HCEC 1CT (cell line): Measurements from ENCODE around the gene ANTXRL.
"Not testable (repeated sequence)": the region's sequence is repeated elsewhere in the genome, so short reads cannot be mapped to it uniquely, and the experiment has no call there.

Source experiments
- DNase-seq: peaks from one replicate; pipeline ENCODE4 v3.0.0-alpha.2; 2017

The ANTXRL gene

DNA sequence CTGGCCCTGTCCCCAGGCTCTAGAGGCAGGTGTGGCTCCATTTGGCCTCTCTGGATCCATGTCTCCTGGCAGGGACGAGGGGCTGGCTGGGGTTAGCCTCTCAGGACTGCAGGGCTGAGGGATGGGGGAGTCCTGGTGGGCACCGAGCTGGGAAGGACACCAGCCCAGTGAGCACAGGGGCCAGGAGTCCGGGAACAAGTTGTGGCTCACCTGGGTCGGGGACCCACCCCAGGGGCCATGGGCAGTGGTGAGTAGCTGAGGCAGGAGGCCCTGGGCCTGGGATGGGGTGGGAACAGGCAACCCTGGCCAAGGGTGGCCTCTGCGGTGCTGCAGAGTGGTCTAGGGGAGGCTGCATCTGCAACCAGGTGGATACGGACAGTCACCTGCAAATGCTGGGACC lies 24.1 kb downstream of the ANTXRL start:
- no peak for DNase-seq

DNA sequence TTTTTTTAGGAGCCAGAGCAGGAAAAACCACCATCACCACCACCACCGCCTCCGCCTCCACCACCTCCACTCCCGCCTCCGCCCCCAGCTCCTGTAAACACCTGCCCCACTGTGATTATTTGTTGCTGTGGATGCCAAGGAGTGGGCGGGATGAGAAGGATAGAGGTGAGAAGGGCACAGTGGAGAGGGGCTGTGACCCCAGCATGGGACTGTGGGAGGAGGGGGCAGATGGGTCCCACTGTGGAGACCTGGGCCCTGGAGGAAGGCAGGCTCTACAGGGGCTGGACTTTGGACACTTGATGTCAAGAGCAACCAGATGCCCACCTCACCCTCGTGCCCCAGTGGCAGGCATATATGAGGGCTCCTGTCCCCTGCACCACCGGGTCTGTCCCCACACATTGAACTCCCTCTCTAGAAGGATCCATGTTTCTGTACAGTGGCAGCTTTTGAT lies 24.7 kb downstream of the ANTXRL start:
- DNase-seq, result no peak

DNA sequence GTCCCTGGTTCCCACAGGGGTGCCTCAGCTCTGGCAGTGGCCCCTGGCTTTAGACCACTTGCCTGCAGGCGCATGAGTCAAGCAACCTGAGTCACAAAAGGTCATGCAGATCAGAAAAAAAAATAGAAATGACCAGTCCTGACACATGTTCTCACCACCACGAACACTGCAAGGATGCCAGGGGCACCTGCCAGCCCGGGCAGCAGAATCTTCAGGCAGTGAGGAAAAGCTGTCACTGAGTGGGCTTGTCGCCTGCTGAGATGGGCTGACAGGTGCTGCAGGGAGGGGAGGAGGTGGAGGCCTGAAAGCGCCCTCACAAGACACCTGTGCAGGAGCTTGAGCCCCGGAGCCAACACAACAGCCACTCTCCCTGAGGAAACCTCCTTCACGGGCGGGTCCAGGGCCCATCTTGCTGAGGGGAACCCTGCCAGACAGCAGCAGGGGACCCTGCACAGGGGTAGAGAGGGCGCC lies 25.2 kb downstream of the ANTXRL start:
- peak; percentile 5 for DNase-seq

DNA sequence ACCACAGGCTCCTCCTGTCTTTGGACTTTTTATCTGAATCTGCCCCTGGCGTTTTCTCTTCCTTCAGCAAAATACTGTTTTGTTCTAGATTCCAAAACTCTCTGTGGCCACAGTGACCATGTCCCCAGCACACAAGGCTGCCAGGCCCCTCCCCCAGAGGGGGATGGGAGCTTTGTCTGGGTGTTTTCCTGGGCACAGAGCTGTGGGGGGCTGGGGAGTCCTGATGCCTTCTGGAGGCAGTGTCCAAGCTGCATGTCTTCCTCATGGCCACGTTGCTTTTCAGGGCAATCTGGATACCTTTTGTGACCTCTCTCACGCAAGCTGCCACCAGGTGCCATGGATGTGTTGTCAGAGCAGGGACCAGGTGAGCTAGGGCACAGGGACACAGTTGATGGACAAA lies 26.2 kb downstream of the ANTXRL start:
- no peak for DNase-seq

DNA sequence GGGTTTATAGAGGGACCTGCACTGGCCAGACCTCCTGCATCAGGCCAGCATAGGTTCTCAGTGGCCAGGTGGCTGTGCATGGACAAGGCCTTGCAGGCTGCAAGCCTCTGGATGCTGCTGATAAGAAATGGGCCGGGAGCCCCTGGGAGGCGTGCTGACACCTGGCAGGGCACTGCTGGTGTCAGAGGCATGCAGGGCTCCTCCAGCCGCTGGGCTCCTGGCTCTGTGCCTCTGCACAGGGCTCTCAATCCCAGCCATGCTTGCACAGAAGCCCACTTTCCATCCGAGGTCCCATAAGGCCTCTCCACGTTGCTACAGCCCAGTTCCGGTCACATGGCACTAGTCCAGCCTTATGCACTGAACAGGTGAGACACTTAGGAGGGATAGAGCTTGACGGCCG lies 27.3 kb downstream of the ANTXRL start:
- DNase-seq, result no peak

DNA sequence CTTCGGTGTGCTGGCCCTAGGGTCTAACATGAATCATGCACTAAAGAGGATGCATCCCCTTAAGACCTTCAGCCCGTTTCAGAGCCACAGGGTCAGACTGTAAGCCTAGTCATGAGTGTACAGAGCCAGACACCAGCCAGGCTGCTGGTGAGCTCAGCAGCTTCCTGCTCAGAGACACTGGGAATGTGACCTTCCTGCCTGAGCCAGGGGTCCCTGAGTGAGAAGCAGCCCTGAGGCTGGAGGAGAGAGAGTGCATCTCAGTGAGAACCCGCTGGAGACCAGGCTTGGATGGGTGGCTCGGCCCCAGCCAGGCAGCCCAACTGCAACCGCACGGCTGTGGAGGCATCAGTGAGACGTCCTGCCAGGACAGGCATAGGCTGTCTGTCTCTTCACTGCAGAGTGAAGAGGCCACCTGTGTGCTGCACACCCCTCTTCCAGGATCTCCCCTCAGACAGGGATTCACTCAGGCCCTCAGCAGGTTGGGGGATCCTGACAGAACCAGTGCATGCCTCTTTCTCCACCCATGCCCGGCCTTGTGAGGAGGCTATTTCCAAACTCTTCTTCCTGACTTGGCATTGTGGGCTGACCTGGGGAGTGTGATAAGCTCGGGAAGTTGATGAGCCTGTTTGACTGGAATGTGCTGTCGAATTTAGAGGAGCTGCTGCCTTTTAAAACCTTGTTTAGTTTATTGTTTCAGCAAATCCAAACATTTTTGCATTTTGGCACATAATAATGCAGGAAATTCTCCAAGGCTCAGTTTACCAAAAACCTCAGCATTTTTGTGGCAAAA lies 28.5 kb downstream of the ANTXRL start:
- DNase-seq, result not testable (repeated sequence)

DNA sequence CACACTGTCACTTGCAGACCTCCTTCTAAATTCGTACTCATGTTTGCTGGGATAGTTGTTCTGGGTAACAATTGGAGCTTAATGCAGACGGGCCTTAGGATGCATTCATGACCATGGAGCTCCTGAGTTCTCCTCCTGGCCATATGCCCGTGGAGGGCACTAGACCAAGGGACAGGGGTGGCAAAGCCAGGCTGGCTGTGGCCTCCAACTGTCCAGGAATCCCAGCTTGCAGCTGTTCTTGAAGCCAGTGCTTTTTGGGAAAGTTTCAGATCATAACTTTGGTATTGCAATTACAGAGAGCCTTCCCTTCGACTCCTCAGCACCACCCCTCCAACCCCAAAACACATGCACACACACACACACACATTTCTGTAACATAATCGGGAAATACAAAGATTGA lies 30.6 kb downstream of the ANTXRL start:
- DNase-seq, result no peak

DNA sequence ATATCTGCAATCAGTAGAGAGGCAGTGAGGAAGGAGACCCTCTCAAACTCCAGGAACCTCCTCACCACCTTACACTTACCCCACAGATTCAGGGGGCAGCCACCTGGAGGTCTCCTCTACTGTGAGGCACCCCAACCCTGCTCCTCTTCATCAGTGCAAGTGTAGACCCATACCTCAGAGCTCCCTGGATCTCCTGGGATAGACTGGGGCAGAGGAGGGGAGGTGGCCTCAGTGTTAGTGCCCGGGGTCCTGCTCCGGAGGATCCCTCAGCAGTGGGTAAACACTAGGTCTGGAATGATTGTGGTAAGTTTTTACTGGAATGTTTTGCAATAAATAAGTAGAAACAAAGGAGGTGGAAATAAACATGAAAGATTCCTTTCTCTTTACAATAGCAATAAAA lies 31.1 kb downstream of the ANTXRL start:
- DNase-seq, result no peak

DNA sequence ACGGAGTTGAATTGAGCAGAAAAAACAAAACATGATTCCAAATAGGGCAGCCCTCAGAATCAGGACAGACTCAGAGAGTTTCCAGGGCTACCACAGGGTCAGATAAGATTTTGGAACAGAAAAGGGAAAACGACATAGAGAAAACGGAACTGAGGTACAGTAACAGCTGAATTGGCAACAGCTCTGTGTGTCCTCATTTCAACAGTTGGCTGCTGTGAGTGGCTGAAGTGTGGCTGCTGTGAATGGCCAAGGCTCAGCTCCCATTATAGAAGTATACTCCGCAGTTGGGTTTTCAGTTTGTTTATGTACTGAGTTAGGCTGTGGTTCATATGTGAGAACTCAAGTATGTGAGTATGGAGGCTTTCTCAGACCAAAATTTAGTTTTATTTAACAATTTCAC lies 32.0 kb downstream of the ANTXRL start:
- no peak for DNase-seq

DNA sequence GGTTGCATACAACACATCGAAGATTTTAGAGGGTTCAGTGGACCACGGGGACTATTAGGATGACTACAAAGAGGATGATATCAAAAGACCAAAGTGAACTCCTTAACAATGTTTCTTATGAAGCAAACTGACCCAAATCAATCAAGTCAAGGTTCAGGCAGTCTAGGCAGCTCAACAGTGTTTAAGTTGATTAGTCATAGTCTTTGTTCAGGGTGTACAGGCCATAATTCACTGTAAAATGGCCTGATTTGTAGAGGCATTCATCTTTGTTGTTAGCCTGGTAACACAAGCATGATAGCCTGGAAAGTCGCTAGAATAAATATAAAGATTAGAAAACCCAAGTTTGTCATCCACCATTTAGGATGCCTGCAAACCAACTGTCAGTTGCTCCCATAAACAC lies 32.6 kb downstream of the ANTXRL start:
- DNase-seq, result no peak

DNA sequence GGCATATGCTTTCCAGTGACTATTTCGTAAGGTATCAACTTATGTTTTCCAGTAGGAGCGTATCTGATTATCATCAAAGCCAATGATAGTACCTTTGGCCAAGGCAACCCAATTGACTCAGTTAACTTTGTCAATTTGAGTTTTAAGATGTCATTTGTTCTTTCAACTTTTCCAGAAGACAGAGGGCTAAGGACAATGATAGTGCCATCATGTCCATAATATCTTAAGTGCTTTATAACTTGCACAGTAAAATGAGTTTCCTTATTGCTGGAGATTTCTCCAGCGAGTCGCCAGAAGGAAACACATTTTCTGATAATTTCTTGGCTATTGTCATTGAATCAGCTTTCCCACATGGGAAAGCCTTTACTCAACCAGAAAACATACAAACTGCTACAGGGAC lies 35.0 kb downstream of the ANTXRL start:
- no peak for DNase-seq

DNA sequence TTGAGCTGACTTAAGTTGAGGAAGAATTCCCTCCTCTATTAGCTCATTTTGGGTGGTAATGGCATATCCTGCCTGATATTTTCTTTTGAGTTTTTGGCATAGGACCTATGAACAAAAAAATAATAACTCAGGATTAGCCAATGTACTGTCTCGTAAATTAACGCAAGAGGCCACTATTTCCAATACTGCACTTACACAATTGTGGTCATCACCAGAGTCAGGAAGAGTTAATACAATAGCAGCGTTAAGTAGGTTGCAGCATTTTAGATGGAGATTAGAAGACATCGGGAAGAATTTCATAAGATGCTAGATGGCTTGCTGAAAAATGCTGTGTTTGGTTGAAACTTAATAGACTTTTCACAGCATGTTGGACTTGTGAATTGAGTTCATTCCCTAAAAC lies 36.4 kb downstream of the ANTXRL start:
- DNase-seq, result no peak

DNA sequence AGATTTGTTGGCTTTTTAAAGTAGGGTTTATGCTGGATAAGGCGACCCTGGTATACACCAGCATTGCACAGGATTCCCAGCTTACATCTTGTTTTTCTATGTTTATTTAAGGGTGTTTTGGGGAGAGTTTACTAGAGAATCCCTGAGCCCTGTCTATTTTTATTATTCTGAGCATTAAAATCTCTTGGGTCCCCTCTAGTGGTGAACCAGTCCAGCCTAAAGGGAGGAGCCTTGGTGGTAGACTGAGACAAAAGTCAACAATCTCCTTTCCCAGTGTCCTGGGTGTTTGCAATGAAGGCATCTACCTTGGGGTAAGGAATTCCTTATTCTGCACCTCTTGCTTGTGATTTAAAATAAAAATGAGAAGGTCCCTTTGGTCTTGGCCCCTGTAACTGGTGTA lies 38.2 kb downstream of the ANTXRL start:
- no peak for DNase-seq

DNA sequence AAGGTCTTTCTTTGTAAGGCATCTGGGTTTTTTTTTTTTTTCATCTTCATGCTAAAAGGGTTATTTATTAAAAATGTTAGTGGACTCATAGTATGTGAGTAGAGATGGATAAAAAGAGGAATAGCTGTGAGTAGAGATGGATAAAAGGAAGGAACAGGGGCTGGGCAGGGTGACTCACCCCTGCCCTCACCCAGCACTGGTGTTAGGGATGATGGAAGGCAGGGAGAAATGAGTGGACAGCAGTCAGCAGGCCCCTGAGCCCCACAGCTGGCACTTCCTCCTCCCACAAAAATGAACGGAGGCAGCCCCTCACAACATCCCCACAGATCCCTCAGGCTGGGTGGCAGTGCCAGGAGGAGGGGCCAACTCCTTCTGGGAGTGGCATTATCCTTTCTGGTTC lies 39.3 kb downstream of the ANTXRL start:
- no peak for DNase-seq

DNA sequence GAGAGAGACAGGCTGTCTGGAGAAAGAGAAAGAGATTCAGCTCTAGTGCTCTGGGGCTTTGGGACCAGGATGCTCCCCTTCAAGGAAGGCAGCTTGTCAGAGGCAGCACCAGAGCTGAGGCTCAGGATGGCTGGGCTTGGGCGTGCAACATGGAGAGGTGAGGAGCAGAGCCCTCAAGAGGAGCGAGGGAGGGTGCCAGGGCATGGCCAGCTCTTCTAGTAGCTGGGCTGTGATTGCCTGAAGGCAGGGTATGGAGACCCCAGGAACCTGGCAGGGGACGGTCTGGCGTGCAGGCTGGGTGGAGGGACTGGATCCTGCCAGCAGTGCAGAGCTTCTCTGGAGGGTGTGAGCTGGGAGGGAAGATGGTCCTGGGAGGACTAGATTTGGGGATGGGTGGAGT lies 40.2 kb downstream of the ANTXRL start:
- DNase-seq, result no peak

DNA sequence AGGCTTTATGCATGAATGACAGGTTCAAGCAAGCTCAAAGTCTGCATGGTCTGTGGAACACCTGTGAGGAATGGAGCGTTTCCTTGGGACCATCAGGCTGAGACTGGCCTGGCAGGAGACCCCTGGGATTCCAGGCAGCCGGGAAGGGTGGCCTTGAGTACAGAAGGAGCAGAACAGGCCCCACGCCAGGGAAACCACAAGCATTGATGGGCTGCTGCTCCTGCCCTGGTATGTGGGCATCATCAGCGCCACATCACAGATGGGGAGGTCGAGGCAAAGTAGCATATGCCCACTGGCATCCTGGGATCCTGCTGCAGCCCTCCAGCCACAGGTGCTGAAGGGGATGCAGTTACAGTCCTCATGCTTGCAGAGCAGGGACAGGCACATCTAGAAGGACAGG lies 40.9 kb downstream of the ANTXRL start:
- DNase-seq, result no peak

DNA sequence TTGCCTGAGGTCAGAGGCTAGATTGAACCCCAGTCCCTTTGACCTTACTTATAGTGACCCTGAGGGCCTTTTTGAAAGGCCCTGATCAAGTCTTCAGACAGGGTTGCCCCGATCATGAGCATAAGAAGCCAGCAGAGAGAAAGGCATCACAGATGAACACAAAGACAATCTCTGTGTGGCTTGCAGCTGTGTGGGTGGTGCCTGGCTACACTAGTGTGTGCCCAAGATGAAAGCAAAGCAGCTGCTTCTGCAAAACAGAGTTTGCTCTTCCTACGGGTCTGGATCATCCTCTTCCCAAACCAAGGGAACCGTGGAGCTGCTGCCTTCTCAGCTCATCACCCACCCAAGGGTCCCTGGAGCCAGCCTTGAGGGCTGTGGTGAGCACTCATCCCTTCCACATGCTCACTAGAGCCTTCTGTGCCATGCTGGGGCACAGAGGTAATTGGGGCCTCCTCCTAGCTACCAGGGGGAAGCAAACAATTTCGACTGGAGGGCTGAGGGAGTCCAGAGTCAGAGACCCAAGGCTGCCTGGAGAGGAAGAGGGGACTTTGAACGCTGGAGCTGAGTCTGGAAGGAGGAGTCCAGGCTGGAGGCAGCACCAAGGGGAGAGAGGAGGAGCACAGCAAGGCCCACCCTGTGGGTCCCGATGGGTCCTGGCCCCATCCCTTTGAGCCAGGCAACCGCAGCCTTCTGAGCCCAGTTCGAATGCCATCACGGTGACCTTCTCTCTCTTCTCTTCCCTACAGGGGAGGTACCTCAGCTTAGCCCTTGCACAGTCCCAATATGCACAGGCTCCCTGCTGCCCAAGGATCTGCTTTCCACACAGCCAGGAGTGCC lies 42.3 kb downstream of the ANTXRL start:
- DNase-seq, result no peak

DNA sequence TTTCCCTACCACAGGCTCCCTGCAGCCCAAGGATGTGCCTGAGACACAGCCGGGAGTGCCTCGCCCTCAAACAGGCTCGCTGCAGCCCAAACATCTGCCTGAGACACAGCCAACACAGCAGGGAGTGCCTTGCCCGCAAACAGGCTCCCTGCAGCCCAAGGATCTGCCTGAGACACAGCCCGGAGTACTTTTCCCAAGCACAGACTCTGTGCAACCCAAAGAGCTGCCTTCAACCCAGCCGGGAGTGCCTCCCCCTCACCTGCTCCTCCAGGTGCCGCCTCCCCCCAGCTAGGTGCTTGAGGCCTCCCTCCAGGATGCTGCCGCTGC lies 42.9 kb downstream of the ANTXRL start:
- DNase-seq, result no peak

DNA sequence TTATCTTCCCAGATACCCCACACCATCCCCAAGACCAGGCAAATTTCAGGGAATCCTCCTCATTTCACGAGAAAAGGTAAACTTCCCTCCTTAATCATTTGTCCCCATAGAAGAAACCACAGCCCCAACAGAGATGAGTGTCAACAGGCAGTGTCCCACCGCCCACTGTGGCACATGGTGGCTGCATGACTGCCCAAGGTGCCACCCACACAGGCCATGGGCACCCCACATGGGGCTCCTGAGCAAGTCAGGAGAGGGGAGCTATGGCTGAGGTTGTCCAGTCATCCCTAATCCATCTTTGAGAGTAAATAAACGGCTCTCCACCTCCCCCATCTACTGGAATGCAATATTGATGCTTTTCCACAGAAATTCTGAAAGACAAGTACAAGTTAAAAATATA lies 44.1 kb downstream of the ANTXRL start:
- DNase-seq, result no peak

DNA sequence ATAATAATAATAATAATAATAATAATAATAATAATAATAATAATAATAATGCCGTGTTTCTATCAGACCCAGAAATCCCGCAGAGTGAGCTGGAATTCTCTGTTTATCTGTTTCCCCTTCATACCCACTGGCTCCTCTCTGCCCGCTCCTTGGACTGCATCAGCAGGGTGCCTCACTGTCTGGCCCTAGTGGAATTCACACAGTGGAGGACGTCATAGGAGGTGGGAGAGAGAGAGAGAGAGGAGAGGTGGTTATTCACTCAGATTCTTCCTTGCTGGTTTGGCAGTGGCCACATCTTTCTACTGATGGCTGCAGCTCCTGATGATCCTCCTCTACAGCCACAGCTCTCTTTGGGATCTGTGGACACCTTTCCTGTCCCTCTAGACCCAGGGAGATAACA lies 78.7 kb downstream of the ANTXRL start:
- not testable (repeated sequence) for DNase-seq

DNA sequence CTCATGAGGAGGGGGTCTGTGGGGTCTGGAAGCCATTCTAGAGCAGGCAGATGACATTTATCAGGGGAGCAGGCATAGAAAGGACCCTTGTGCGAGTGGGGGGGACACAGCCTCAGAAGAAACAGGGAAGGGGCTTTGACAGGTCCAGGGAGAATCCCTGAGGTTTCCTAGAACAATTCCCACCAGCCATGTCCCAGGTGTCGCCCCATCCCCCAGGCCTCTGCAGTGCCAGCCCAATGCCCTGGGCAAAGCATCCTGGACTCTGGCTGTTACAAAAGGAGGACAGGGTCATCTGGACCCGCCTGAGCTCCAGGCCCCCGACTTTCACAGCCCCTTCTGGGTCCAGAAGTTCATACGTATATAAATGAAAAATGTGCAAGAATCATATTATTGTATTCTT lies 80.4 kb downstream of the ANTXRL start:
- not testable (repeated sequence) for DNase-seq

DNA sequence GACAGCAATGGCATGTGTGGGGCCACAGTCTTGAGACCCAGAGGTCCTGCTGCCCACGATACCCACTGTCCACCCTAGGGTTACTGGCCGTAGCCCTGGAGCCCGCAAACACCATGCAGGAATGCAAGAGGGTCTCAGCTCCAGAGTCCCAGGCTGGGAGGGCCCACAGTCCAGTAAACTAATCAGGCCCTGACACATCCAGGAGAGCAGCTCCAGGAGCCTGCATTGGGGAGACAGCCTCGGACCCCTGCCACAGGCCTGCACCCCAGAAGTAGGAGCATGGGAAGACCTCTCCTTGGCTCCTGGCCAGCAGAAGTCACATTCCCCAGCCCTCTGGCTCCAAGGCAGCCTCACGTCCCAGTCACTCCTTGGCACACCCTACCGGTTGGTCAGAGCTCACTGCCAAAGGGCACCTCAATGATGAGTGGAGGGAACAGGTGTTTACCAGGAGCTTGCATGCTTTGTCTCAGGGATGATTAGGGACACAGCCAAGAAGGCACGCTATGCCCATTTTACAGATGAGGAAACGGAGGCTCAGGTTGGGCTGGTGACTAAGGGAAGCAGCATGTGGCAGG lies 81.0 kb downstream of the ANTXRL start:
- DNase-seq, result not testable (repeated sequence)

DNA sequence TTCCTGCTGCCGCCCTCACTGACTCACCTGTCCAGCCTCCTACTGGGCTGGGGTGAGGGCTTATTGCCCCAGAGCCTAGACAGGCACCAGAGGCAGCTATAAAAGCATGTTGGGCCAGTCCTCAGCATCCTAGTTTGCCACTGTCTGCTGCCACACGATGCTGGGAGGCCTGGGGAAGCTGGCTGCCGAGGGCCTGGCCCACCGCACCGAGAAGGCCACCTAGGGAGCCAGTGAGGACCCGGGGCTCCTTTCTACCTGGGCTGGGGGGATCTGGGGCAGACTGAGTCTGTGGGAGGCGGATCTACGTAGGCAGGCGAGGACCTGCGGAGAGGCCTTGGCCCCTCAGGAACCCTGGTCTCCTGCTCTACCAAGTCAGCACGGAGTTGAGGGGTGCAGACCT lies 82.2 kb downstream of the ANTXRL start:
- not testable (repeated sequence) for DNase-seq

DNA sequence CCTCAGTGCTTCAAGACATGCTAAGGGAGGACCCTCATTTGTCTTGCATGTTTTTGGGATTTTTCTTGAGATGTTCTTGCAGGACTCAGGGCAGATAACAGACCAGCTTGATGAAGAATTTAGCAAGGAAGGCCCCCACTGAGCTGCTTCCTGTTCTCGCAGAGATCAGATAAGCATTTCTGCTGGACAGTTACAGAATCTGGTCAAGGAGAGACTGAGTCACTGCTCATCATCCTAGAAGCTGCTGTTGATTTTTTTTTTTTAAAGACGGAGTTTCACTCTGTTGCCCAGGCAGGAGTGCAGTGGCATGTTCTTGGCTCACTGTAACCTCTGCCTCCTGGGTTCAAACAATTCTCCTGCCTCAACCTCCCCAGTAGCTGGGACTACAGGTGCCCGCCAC lies 87.6 kb downstream of the ANTXRL start:
- not testable (repeated sequence) for DNase-seq
